Adipocyte (in vitro differentiated cells): ENCODE data around the gene ARHGAP45.
A peak's percentile ranks its signal among the peaks of the same experiment; 100 is the strongest.

ENCODE experiments used
- DNase-seq: peaks from one replicate; pipeline ENCODE4 v3.0.0-alpha.2; 2015; ENCODE audit warnings: low read depth
- H3K27me3 ChIP-seq: replicated peaks from 2 replicates; pipeline ENCODE4 v1.7.0; 2013; ENCODE audit warnings: mild to moderate bottlenecking, low read length, moderate library complexity; ENCODE audit not compliant: control insufficient read depth, insufficient read depth
- H3K36me3 ChIP-seq: 2 replicates; pipeline ENCODE4 v1.7.0; 2013; ENCODE audit warnings: low read length, mild to moderate bottlenecking, moderate library complexity; ENCODE audit not compliant: control insufficient read depth, insufficient read depth, severe bottlenecking
- H3K4me1 ChIP-seq: 2 replicates; pipeline ENCODE4 v1.7.0; 2013; ENCODE audit warnings: mild to moderate bottlenecking, low read length, moderate library complexity; ENCODE audit not compliant: control insufficient read depth, insufficient read depth
- H3K4me3 ChIP-seq: 2 replicates; pipeline ENCODE4 v1.7.0; 2013; ENCODE audit warnings: mild to moderate bottlenecking, low read length, moderate library complexity
- H3K9ac ChIP-seq: 2 replicates; pipeline ENCODE4 v1.7.0; 2013; ENCODE audit warnings: mild to moderate bottlenecking, low read length, moderate library complexity
- H3K9me3 ChIP-seq: 2 replicates; pipeline ENCODE4 v1.7.0; 2013; ENCODE audit warnings: mild to moderate bottlenecking, low read length, moderate library complexity; ENCODE audit not compliant: control insufficient read depth

ARHGAP45 gene

GRCh38 chr19:1086613-1087012 is 19.6 kb downstream of the ARHGAP45 start:
- Histone ChIP-seq H3K4me3 (no peak overlapping the region), H3K27me3 (no peaks in the 10 kb centered on the region), H3K4me1 (peaks cover 6% of the 10 kb centered on the region), H3K9ac (no peak overlapping the region), H3K9me3 (no peaks in the 10 kb centered on the region), H3K36me3 (peaks cover 39% of the 10 kb centered on the region)
- DNase-seq: no peak

GRCh38 chr19:1087813-1088415 is 20.9 kb downstream of the ARHGAP45 start:
- Histone ChIP-seq H3K4me1 (peaks cover 6% of the 10 kb centered on the region), H3K36me3 (peaks cover 48% of the 10 kb centered on the region), H3K9ac (peak overlapping the region; percentile 2), H3K9me3 (no peaks in the 10 kb centered on the region), H3K27me3 (no peaks in the 10 kb centered on the region), H3K4me3 (no peak overlapping the region)
- DNase-seq: no peak

GRCh38 chr19:1088416-1089010 is 21.5 kb downstream of the ARHGAP45 start:
- no peak overlapping the region for H3K4me3 ChIP-seq
- peak overlapping the region; percentile 2 for H3K9ac ChIP-seq
- H3K9me3 ChIP-seq: no peaks in the 10 kb centered on the region
- H3K27me3 ChIP-seq: no peaks in the 10 kb centered on the region
- peaks cover 51% of the 10 kb centered on the region for H3K36me3 ChIP-seq
- peaks cover 12% of the 10 kb centered on the region for H3K4me1 ChIP-seq
- no peak for DNase-seq

- Histone ChIP-seq H3K9ac (no peak overlapping the region), H3K4me3 (no peak overlapping the region), H3K9me3 (no peaks in the 10 kb centered on the region), H3K27me3 (no peaks in the 10 kb centered on the region), H3K4me1 (peaks cover 19% of the 10 kb centered on the region), H3K36me3 (peaks cover 51% of the 10 kb centered on the region)
- DNase-seq: no peak
These were observed 22.3 kb downstream of the ARHGAP45 start for GRCh38 chr19:1089126-1089771.

GRCh38 chr19:1089891-1090290 is 22.9 kb downstream of the ARHGAP45 start:
- H3K4me3 ChIP-seq: no peak overlapping the region
- no peaks in the 10 kb centered on the region for H3K9me3 ChIP-seq
- no peak for DNase-seq
- H3K36me3 ChIP-seq: peaks cover 51% of the 10 kb centered on the region
- peaks cover 19% of the 10 kb centered on the region for H3K4me1 ChIP-seq
- no peak overlapping the region for H3K9ac ChIP-seq
- H3K27me3 ChIP-seq: no peaks in the 10 kb centered on the region

GRCh38 chr19:1090731-1091543 is 24.0 kb downstream of the ARHGAP45 start:
- Histone ChIP-seq H3K27me3 (no peaks in the 10 kb centered on the region), H3K36me3 (peaks cover 51% of the 10 kb centered on the region), H3K4me3 (no peak overlapping the region), H3K9me3 (no peaks in the 10 kb centered on the region), H3K4me1 (peaks cover 24% of the 10 kb centered on the region), H3K9ac (no peak overlapping the region)
- DNase-seq: no peak

GRCh38 chr19:1091544-1092175 is 24.7 kb downstream of the ARHGAP45 start:
- no peak for DNase-seq
- Histone ChIP-seq H3K27me3 (no peaks in the 10 kb centered on the region), H3K4me3 (no peak overlapping the region), H3K36me3 (peaks cover 47% of the 10 kb centered on the region), H3K4me1 (peaks cover 24% of the 10 kb centered on the region), H3K9ac (no peak overlapping the region), H3K9me3 (no peaks in the 10 kb centered on the region)

- peak overlapping the region; percentile 96 for H3K4me3 ChIP-seq
These were observed 26.4 kb downstream of the ARHGAP45 start for GRCh38 chr19:1093330-1093729.

GRCh38 chr19:1093811-1094553 is 27.0 kb downstream of the ARHGAP45 start:
- Histone ChIP-seq H3K36me3 (peaks cover 30% of the 10 kb centered on the region), H3K27me3 (no peaks in the 10 kb centered on the region), H3K4me3 (peak overlapping the region; percentile 96), H3K4me1 (peaks cover 36% of the 10 kb centered on the region), H3K9me3 (no peaks in the 10 kb centered on the region), H3K9ac (peak overlapping the region; percentile 96)
- DNase-seq: peak; percentile 34

More at GRCh38 chr19:1093330-1093729, 26.4 kb downstream of the ARHGAP45 start:
- DNase-seq: no peak
- Histone ChIP-seq H3K36me3 (peaks cover 36% of the 10 kb centered on the region), H3K9ac (peak overlapping the region; percentile 96), H3K27me3 (no peaks in the 10 kb centered on the region), H3K9me3 (no peaks in the 10 kb centered on the region), H3K4me1 (peaks cover 29% of the 10 kb centered on the region)

- Histone ChIP-seq H3K9ac (peak overlapping the region; percentile 96), H3K36me3 (peaks cover 23% of the 10 kb centered on the region), H3K4me1 (peaks cover 40% of the 10 kb centered on the region), H3K4me3 (peak overlapping the region; percentile 96), H3K27me3 (no peaks in the 10 kb centered on the region), H3K9me3 (peaks cover under 1% of the 10 kb centered on the region)
- no peak for DNase-seq
These were observed 27.6 kb downstream of the ARHGAP45 start for GRCh38 chr19:1094655-1094977.
